Stimulated activated CD4-positive, alpha-beta T cell treated with anti-CD3 and anti-CD28 coated beads, Interleukin-12 subunit alpha, Interleukin-12 subunit beta, amount 100 ng/mL, for 48 hours (primary cell): ENCODE measurements around the gene PORCN.
A peak's percentile ranks its signal among the peaks of the same experiment; 100 is the strongest.
"Not testable (repeated sequence)": the region's sequence is repeated elsewhere in the genome, so short reads cannot be mapped to it uniquely, and the experiment has no call there.

Source experiments
- DNase-seq, 3 donors: peaks; one replicate each; pipeline ENCODE4 v3.0.0-alpha.2; 2020; ENCODE audit warnings: low read depth in 2 of 3, low spot score in 1 of 3

The PORCN gene

DNA sequence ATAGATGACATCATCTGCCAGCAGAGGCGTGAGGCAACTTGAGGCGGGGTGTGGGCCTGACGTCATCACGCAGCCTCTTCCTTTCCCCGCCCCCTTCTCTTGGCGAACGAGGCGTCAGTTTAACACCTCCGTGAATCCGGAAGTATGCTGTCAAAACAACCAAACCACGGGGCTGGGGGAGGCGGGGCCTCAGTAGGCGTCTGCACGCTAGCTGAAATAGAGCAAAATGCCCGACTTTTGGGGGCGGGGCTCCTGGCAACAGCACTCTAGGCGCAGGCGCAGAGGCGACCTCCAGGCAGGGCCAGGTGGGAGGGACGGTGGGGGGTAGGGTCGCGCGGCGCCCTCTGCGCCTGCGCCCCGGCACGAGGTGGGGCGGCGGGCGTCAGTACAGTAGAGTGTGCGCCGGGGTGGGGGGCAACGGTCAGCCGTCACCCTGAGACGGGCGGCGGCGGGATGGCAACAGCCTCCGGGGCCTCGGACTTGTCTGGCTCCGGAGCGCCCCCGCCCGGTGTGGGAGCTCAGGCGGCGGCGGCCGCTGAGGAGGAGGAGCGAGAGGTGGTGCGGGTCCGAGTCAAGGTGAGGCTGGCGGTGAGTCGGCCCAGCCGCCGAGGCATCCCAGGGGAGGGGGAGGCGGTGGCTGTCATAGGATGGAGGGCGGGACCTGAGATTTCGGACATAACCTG, 30.7 kb downstream of the PORCN start, which contains the start of gene TBC1D25:
TSS of gene TBC1D25 (plus strand) at position 370 of the 683 bp plus-strand sequence. CDS start at position 454, 84 bp downstream.
- peak; percentile 90 to 95 (median 94) for DNase-seq

DNA sequence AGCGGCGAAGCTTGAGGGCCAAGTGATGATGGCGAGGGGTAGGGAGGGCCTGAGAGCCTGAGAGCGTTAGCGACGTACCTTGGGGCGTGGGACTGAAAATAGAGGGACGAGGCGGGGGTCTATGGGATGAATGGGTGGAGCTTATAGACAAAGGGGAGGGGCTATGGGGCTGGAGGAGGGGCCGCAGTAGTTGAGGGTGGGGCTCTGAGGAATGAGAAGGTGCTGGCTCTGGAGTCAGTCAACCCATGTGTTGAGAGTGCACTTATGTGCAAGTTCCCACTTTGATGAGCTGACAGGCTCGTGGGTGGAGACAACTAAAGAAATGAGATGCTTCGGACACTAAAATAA, 31.2 kb downstream of the PORCN start:
- peak; percentile 31 to 47 (median 33) for DNase-seq

DNA sequence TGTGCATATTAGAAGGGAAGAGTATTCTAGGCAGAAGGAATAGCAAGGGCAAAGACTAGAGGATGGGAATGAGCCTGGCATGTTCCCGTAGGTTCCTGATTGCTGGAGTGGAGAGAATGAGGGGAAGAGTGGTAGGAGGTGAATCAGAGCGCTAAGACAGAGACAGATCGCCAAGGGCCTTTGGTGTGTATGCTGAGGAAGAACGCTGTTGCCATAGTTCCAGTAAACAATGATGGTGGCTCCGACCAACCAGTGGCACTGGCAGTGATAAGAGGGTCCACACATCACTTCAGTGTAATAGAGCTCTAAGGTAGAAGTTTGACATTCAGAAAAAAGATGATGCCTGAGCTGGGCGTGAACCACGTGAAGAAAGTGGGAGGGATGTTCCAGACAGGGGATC, 31.7 kb downstream of the PORCN start:
- no peak for DNase-seq

GRCh38 chrX:48541140-48541814, 32.5 kb downstream of the PORCN start:
- no peak for DNase-seq

- no peak for DNase-seq
Measured at GRCh38 chrX:48548871-48549270, 40.1 kb downstream of the PORCN start.

- DNase-seq = not testable (repeated sequence)
Measured at GRCh38 chrX:48555731-48556325, 47.0 kb downstream of the PORCN start.

- no peak for DNase-seq
Measured at GRCh38 chrX:48558271-48558670, 49.5 kb downstream of the PORCN start.

DNA sequence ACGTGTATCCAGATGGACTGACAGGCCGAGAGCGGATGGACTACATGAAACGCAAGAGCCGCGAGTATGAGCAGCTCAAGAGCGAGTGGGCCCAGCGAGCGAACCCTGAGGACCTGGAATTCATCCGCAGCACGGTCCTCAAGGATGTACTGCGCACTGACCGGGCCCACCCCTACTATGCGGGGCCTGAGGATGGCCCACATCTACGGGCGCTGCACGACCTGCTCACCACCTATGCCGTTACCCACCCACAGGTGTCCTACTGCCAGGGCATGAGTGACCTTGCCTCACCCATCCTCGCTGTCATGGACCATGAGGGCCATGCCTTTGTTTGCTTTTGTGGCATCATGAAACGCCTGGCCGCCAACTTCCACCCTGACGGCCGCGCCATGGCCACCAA, 50.8 kb downstream of the PORCN start:
- no peak for DNase-seq

GRCh38 chrX:48560056-48560455, 51.3 kb downstream of the PORCN start:
- DNase-seq = no peak

DNA sequence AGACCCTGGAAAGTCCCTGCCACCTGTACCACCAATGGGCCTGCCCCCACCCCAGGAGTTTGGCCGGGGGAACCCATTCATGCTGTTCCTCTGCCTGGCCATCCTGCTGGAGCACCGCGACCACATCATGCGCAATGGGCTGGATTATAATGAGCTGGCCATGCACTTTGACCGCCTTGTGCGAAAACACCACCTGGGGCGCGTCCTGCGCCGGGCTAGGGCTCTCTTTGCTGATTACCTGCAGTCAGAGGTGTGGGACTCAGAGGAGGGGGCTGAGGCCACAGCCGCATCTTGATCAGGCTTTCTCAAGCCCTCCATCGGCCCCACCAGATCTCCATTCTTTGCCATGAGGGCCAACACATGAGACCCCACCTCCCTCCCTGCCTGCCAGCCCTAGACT, 51.9 kb downstream of the PORCN start:
- no peak for DNase-seq

- peak in 1 of 3 donors; percentile 13 for DNase-seq
Measured at GRCh38 chrX:48569958-48570357, 61.2 kb downstream of the PORCN start.
